Prostate gland (tissue), 2 donors: ENCODE results near the gene NDFIP2.

Source experiments
- CTCF ChIP-seq, 4 experiments: fragments of 200-600 bp in 2 of 4; fragments of 450-650 bp in 2 of 4; sonication (generic) in 2 of 4; IDR thresholded peaks; 1 replicate in 3 of 4; 2 replicates in 1 of 4; pipeline ENCODE4 v1.5.1; 2016 to 2019; ENCODE audit warnings: antibody characterized with exemption in 4 of 4, mild to moderate bottlenecking in 2 of 4, moderate library complexity in 2 of 4
- POLR2AphosphoS5 ChIP-seq: sonication (generic); formaldehyde crosslinking; IDR thresholded peaks from one replicate; pipeline ENCODE4 v1.6.1; 2017; ENCODE audit warnings: antibody characterized with exemption

- TF ChIP-seq CTCF (IDR thresholded peaks at IDR 0.05) (no peak), POLR2AphosphoS5 (no peak)
These were observed 5.4 kb upstream of the NDFIP2 start for GRCh38 chr13:79475569-79475968.
